Measurements from ENCODE around the gene PEX16. TPM values are rescaled to one million over a fixed set of nuclear protein-coding genes. Genes with fewer than 3 reads are reported as not detected.
"Not testable (repeated sequence)": the region's sequence is repeated elsewhere in the genome, so short reads cannot be mapped to it uniquely, and the experiment has no call there.

Gene PEX16
- total and polyA plus RNA-seq, 8 donors: 10.0 to 23.4 (median 14.0) TPM

- intact Hi-C loops (cut with DNase I): no loop called here
- TF ChIP-seq, protein P1, sequence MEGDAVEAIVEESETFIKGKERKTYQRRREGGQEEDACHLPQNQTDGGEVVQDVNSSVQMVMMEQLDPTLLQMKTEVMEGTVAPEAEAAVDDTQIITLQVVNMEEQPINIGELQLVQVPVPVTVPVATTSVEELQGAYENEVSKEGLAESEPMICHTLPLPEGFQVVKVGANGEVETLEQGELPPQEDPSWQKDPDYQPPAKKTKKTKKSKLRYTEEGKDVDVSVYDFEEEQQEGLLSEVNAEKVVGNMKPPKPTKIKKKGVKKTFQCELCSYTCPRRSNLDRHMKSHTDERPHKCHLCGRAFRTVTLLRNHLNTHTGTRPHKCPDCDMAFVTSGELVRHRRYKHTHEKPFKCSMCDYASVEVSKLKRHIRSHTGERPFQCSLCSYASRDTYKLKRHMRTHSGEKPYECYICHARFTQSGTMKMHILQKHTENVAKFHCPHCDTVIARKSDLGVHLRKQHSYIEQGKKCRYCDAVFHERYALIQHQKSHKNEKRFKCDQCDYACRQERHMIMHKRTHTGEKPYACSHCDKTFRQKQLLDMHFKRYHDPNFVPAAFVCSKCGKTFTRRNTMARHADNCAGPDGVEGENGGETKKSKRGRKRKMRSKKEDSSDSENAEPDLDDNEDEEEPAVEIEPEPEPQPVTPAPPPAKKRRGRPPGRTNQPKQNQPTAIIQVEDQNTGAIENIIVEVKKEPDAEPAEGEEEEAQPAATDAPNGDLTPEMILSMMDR (IDR thresholded peaks at IDR 0.05): no peak
- ATAC-seq (no peak), DNase-seq (no peak)
- no peak overlapping the region for H3K4me3 ChIP-seq
- no peaks in the 10 kb centered on the region for H3K36me3 ChIP-seq
- H3K27me3 ChIP-seq: peaks cover 0 to 53% of the 10 kb centered on the region in 2 donors
- no peaks in the 10 kb centered on the region for H3K9me3 ChIP-seq
- peaks cover 14 to 20% of the 10 kb centered on the region in 2 donors for H3K4me1 ChIP-seq
- H3K27ac ChIP-seq: no peak overlapping the region
Measured at GRCh38 chr11:45901626-45902025, 16.1 kb downstream of the PEX16 start.

DNA sequence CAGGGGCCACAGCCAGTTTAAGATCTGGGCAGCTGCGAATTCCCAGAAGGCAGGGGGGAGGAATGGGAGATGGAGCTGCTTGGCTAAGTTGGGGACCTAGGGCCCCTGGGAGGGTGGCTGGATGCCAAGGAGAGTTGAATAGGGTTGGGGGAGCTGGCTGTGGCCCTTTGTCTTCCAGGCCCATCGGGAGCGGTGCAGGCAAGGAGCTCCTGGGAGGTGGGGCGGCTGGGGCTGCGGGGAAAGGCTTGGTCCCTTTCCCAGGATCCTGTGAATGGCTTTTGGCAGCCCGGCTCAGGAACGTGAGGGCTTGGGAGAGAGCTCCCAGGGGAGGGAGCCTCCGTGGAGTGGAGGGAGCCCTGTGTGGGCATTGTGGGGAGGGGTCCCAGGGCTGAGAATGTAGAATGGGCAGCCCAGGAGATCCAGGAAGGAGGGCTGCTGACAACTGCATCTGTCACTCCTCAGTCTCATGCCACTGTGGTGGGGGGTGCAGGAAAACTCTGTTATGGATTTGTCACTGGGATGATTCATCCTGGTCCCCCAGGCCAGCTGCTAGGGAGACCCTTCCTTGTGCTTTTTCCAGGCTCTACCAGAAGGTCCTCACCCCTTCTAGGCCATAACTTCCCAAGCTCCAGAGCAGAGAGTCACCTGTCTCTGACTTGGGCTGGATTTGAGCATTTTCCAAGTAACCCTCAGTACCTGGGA, 16.6 kb downstream of the PEX16 start:
- Histone ChIP-seq H3K27me3 (peaks cover 0 to 59% of the 10 kb centered on the region in 2 donors), H3K36me3 (no peaks in the 10 kb centered on the region), H3K9me3 (no peaks in the 10 kb centered on the region), H3K27ac (no peak overlapping the region), H3K4me3 (peak overlapping the region in 1 of 2 donors; percentile 48), H3K4me1 (peaks cover 14 to 20% of the 10 kb centered on the region in 2 donors)
- TF ChIP-seq, protein P1 (IDR thresholded peaks at IDR 0.05): no peak
- DNase-seq (peak in 2 of 4 donors; percentile 53 to 54), ATAC-seq (no peak)
- intact Hi-C loops (cut with DNase I): no loop called here

- Histone ChIP-seq H3K27me3 (peaks cover 0 to 67% of the 10 kb centered on the region in 2 donors), H3K4me3 (peak overlapping the region; percentile 41 to 48), H3K4me1 (peaks cover 14 to 20% of the 10 kb centered on the region in 2 donors)
- H3K36me3 ChIP-seq; intact Hi-C loops (cut with DNase I); H3K27ac ChIP-seq; H3K9me3 ChIP-seq: not testable (repeated sequence)
- ATAC-seq (peak; percentile 20), DNase-seq (peak in 1 of 4 donors; percentile 78)
Measured at GRCh38 chr11:45900175-45900800, 17.4 kb downstream of the PEX16 start.

- H3K36me3 ChIP-seq: no peaks in the 10 kb centered on the region
- TF ChIP-seq, protein P1 (IDR thresholded peaks at IDR 0.05): no peak
- peaks cover 0 to 73% of the 10 kb centered on the region in 2 donors for H3K27me3 ChIP-seq
- ATAC-seq (peak; percentile 86), DNase-seq (peak; percentile 74 to 93 (median 86))
- peak overlapping the region in 1 of 2 donors; percentile 37 for H3K27ac ChIP-seq
- no peaks in the 10 kb centered on the region for H3K9me3 ChIP-seq
- peak overlapping the region; percentile 41 to 48 for H3K4me3 ChIP-seq
- intact Hi-C loops (cut with DNase I): no loop called here
- peaks cover 14 to 20% of the 10 kb centered on the region in 2 donors for H3K4me1 ChIP-seq
Measured at GRCh38 chr11:45899448-45900174, 18.1 kb downstream of the PEX16 start.

GRCh38 chr11:45899086-45899447, 18.6 kb downstream of the PEX16 start:
- Histone ChIP-seq H3K27ac (no peak overlapping the region), H3K4me1 (peaks cover 14 to 20% of the 10 kb centered on the region in 2 donors), H3K36me3 (no peaks in the 10 kb centered on the region), H3K9me3 (no peaks in the 10 kb centered on the region), H3K27me3 (peaks cover 0 to 76% of the 10 kb centered on the region in 2 donors), H3K4me3 (peak overlapping the region in 1 of 2 donors; percentile 48)
- TF ChIP-seq, protein P1 (IDR thresholded peaks at IDR 0.05): no peak
- intact Hi-C loops (cut with DNase I): no loop called here
- no peak for DNase-seq
- ATAC-seq: no peak

Measured in left lung (tissue), 10 donors.